HEK293T (cell line): ENCODE measurements around the gene DKK3.

Experiments
- CTCF ChIA-PET: fragments of 350-600 bp; formaldehyde crosslinking; extraction: SDS; loops from one replicate; lab custom pipeline; 2021; ENCODE audit warnings: antibody characterized with exemption, inconsistent platforms; lab: Yijun Ruan, JAX
- POLR2A ChIA-PET: fragments of 350-600 bp; formaldehyde crosslinking; extraction: SDS; loops from one replicate; lab custom pipeline; 2020; ENCODE audit warnings: antibody characterized with exemption, inconsistent platforms; lab: Yijun Ruan, JAX
- DNase-seq: peaks from one replicate; pipeline ENCODE4 v3.0.0; 2012; ENCODE audit warnings: mixed read lengths; ENCODE audit errors: extremely low spot score
- ARNT ChIP-seq: fragments of 450-650 bp; IDR thresholded peaks from 2 replicates; pipeline ENCODE4 v1.6.1; 2017; ENCODE audit warnings: mild to moderate bottlenecking
- BHLHE40 ChIP-seq: fragments of 450-650 bp; IDR thresholded peaks from 2 replicates; pipeline ENCODE4 v1.6.1; 2016; ENCODE audit warnings: mild to moderate bottlenecking, moderate library complexity, borderline replicate concordance
- CTBP1 ChIP-seq: fragments of 450-650 bp; IDR thresholded peaks from 2 replicates; pipeline ENCODE4 v1.6.1; 2016; ENCODE audit warnings: borderline replicate concordance
- ELF4 ChIP-seq: fragments of 450-650 bp; IDR thresholded peaks from 2 replicates; pipeline ENCODE4 v1.6.1; 2017; ENCODE audit warnings: antibody characterized with exemption
- FOXA1 ChIP-seq: fragments of 450-650 bp; IDR thresholded peaks from 2 replicates; pipeline ENCODE4 v1.6.1; 2016; ENCODE audit warnings: mild to moderate bottlenecking
- FOXK2 ChIP-seq: fragments of 450-650 bp; IDR thresholded peaks from 2 replicates; pipeline ENCODE4 v1.6.1; 2016; ENCODE audit warnings: mild to moderate bottlenecking
- FOXM1 ChIP-seq: fragments of 450-650 bp; IDR thresholded peaks from 2 replicates; pipeline ENCODE4 v1.6.1; 2017; ENCODE audit warnings: mild to moderate bottlenecking, borderline replicate concordance
- HDGF ChIP-seq: fragments of 450-650 bp; IDR thresholded peaks from 2 replicates; pipeline ENCODE4 v1.6.1; 2017; ENCODE audit warnings: antibody characterized with exemption, borderline replicate concordance
- L3MBTL2 ChIP-seq: fragments of 450-650 bp; conservative IDR thresholded peaks from 2 replicates; pipeline ENCODE4 v1.6.1; 2016; ENCODE audit warnings: mild to moderate bottlenecking
- LEF1 ChIP-seq: fragments of 450-650 bp; IDR thresholded peaks from 2 replicates; pipeline ENCODE4 v1.6.1; 2017; ENCODE audit warnings: mild to moderate bottlenecking, borderline replicate concordance
- NFRKB ChIP-seq: fragments of 450-650 bp; IDR thresholded peaks from 2 replicates; pipeline ENCODE4 v1.6.1; 2016; ENCODE audit warnings: mild to moderate bottlenecking, moderate library complexity
- PKNOX1 ChIP-seq: fragments of 450-650 bp; IDR thresholded peaks from 2 replicates; pipeline ENCODE4 v1.6.1; 2016
- SP1 ChIP-seq: fragments of 450-650 bp; IDR thresholded peaks from 2 replicates; pipeline ENCODE4 v1.6.1; 2017
- SUZ12 ChIP-seq: fragments of 450-650 bp; IDR thresholded peaks from 2 replicates; pipeline ENCODE4 v1.6.1; 2016; ENCODE audit warnings: mild to moderate bottlenecking
- TARDBP ChIP-seq: fragments of 450-650 bp; IDR thresholded peaks from 2 replicates; pipeline ENCODE4 v1.6.1; 2016
- ZNF384 ChIP-seq: fragments of 450-650 bp; IDR thresholded peaks from 2 replicates; pipeline ENCODE4 v1.6.1; 2016

Gene DKK3

GRCh38 chr11:12009617-12010321 lies 1.3 kb upstream of the DKK3 start:
- ChIA-PET POLR2A (interaction anchor here (0.9 to 1.4 kb wide), 2 partner anchors 8 to 44 kb away, joined by 3 read pairs; no protein-coding TSS in a partner anchor), CTCF (interaction anchor here (0.9 to 1.4 kb wide), 2 partner anchors 35 to 272 kb away, joined by 3 read pairs; no protein-coding TSS in a partner anchor)
- no peak for DNase-seq

GRCh38 chr11:12008790-12009616 lies 577 bp upstream of the DKK3 start:
- ChIA-PET POLR2A (interaction anchor here (0.9 to 1.4 kb wide), 2 partner anchors 9 to 43 kb away, joined by 3 read pairs; no protein-coding TSS in a partner anchor), CTCF (interaction anchor here (1.4 kb wide), 1 partner anchor 273 kb away, joined by 3 read pairs; no protein-coding TSS in a partner anchor)
- peak; percentile 72 for DNase-seq

More at GRCh38 chr11:12009617-12010321, 1.3 kb upstream of the DKK3 start:
- TF ChIP-seq PKNOX1 (peak; percentile 78), NFRKB (no peak)

GRCh38 chr11:12007230-12007593 lies 1.2 kb downstream of the DKK3 start:
- CTCF ChIA-PET, result interaction anchor here (0.5 kb wide), 1 partner anchor 26 kb away, joined by 3 read pairs; no protein-coding TSS in a partner anchor
- TF ChIP-seq SUZ12 (no peak), ARNT (no peak), ELF4 (no peak), CTBP1 (no peak), BHLHE40 (no peak), FOXA1 (no peak), LEF1 (no peak), FOXK2 (no peak), HDGF (no peak), TARDBP (no peak), PKNOX1 (no peak), SP1 (no peak), L3MBTL2 (no peak), FOXM1 (no peak), NFRKB (no peak)
- DNase-seq, result no peak
- POLR2A ChIA-PET, result no interaction called here

More at GRCh38 chr11:12008790-12009616, 577 bp upstream of the DKK3 start:
- TF ChIP-seq TARDBP (no peak), ZNF384 (no peak), SUZ12 (no peak), PKNOX1 (no peak), NFRKB (no peak), CTBP1 (no peak), BHLHE40 (no peak), SP1 (no peak), HDGF (no peak), ARNT (no peak), LEF1 (no peak)

GRCh38 chr11:12006552-12007229 lies 1.7 kb downstream of the DKK3 start:
- CTCF ChIA-PET, result interaction anchor here (0.5 kb wide), 1 partner anchor 26 kb away, joined by 3 read pairs; no protein-coding TSS in a partner anchor
- POLR2A ChIA-PET, result no interaction called here
- no peak for TF ChIP-seq ARNT
- TF ChIP-seq FOXK2, result no peak
- TF ChIP-seq CTBP1, result no peak
- no peak for TF ChIP-seq L3MBTL2
- TF ChIP-seq BHLHE40, result no peak
- no peak for TF ChIP-seq HDGF
- no peak for TF ChIP-seq ZNF384
- no peak for TF ChIP-seq SUZ12
- TF ChIP-seq ELF4, result no peak
- no peak for TF ChIP-seq FOXM1
- TF ChIP-seq NFRKB, result no peak
- no peak for TF ChIP-seq LEF1
- no peak for TF ChIP-seq FOXA1
- TF ChIP-seq SP1, result no peak
- TF ChIP-seq TARDBP, result no peak
- TF ChIP-seq PKNOX1, result no peak
- DNase-seq, result no peak

GRCh38 chr11:12005476-12005875 lies 3.0 kb downstream of the DKK3 start:
- POLR2A ChIA-PET, result no interaction called here

More at GRCh38 chr11:12005476-12005875, 3.0 kb downstream of the DKK3 start:
- DNase-seq, result no peak
- no peak for TF ChIP-seq TARDBP
- no peak for TF ChIP-seq HDGF
- no peak for TF ChIP-seq SUZ12
- TF ChIP-seq FOXM1, result no peak
- TF ChIP-seq SP1, result no peak
- no peak for TF ChIP-seq NFRKB
- CTCF ChIA-PET, result interaction anchor here (1.1 kb wide), 1 partner anchor 9 kb away, joined by 3 read pairs; no protein-coding TSS in a partner anchor
